NCI-H1048 (cell line): ENCODE data around the gene C3.
"Not testable (repeated sequence)": the region's sequence is repeated elsewhere in the genome, so short reads cannot be mapped to it uniquely, and the experiment has no call there.

ENCODE experiments used
- DNase-seq: peaks from one replicate; lab custom pipeline; 2025; lab: John Stamatoyannopoulos, UW

The C3 gene

GRCh38 chr19:6662702-6663101 lies 57.7 kb downstream of the C3 start:
- DNase-seq = no peak

DNA sequence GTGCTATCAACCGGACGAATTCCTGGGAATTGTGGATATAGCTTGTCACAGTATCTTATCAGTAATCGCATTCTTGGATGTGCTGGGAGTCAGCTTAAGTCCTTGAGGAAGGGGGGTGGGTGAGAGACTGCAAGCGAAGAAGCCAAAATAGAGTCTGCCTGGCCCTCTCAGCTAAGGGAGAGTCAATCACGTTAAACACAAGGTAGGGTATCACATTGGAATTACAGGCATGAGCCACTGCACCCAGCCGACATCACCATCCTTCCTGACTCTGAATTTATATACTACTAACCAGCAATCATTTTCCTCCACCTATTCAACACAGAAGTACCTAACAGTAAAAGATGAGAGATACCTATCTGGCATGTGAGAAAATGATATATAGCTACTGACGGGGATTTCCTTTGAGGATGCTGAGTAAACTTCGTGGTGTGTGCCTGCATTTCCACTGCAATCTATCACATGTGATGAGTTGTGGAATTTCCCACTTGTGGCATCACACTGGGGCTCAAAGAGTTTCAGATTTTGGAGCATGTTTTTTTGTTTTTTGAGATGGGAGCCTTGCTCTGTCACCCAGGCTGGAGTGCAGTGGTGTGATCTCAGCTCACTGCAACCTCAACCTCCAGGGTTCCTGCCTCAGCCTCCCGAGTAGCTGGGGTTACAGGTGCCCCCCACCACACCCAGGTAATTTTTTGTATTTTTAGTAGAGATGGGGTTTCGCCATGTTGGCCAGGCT lies 58.8 kb downstream of the C3 start:
- not testable (repeated sequence) for DNase-seq

DNA sequence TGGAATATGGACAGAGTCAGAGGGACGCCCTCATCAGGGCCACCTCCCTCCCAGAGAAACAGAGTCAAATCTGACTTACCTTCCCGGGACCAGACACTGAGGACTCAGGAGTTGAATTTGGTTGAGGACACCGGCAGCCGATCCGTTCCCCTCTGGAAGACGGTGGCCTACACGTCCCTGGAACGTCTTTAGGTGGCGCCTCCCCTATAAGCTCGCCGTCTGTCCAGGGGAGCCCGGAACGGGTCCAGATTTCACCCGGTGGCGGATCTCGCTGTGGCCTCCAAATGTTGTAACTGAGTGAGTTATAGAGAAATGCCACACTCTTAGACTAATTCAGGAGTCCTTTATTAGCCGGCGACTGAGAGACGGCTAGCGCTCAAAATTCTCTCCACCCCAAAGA lies 59.5 kb downstream of the C3 start:
- DNase-seq = no peak

DNA sequence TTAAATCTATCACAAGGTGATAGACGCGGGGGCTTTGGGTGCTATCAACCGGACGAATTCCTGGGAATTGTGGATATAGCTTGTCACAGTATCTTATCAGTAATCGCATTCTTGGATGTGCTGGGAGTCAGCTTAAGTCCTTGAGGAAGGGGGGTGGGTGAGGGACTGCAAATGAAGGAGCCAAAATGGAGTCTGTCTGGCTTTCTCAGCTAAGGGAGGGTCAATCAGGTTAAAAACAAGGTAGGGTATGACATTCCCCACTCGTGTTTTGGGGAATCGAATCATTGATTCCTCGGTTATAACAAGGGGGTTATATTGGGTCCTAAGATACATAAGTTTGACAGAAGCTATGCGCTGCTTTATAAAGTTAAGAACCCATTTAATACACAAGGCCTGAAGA lies 64.1 kb downstream of the C3 start:
- not testable (repeated sequence) for DNase-seq

- no peak for DNase-seq
Measured at GRCh38 chr19:6654347-6655310, 65.8 kb downstream of the C3 start.

DNA sequence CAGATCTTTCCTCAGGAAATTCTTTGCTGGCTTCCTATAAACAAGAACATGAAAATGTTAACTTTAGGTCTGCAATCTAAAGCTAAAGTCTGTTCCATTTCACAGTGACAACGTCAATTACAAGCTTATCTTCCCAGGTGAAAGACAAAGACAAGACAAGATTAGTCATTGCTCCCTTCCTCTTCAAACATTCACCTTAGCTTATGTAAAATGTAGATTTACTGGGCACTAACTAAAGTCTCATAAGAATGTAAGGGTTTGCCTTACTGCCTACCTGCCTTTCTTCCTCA lies 67.7 kb downstream of the C3 start:
- DNase-seq = no peak

- DNase-seq = no peak
Measured at GRCh38 chr19:6651965-6652804, 68.3 kb downstream of the C3 start.

DNA sequence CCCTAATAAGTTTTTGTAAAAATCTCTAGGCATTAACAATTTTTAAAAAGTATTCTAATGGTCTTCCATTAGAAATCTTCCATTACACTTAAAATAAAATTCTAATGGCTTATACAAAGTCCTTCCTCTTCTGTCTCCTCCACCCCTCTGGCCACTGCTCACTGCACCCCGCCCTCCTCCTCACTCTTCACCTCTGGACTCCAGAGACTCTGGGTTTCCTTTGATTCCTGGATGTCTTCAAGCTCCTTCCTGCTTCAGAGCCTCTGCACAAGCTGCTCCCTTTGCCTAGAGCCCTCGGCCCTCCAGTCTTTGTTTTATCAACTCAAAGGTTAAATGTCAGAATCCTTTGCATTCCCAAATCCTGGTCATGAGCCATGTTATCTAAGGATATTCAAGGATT lies 71.3 kb downstream of the C3 start:
- no peak for DNase-seq

DNA sequence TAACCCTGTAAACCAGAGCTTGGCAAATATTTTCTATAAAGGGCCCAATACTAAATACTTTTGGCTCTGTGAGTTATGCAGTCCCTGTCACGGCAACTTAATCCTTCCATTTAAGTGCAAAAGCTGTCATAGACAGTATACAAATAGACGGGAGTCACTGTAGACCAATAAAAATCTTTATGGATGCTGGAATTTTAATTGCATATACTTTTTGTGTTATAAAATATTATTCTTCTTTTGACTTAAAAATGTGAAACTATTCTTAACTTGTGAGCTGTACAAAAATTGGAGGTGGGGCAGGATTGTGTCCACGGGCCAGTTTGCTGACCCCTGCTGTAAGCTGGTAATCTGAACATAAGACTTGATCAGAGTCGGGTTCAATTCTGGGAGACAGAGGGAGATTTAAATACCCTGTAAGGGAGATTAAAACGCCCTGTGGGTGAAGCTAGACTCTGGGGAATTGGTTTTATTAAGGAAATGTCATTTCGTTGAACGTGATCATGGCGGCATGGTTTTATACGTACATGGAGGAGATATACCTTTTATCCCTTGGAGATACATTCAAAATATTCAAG lies 72.2 kb downstream of the C3 start:
- no peak for DNase-seq

GRCh38 chr19:6644796-6645195 lies 75.7 kb downstream of the C3 start:
- DNase-seq = no peak

GRCh38 chr19:6640333-6640732 lies 80.1 kb downstream of the C3 start:
- not testable (repeated sequence) for DNase-seq

- DNase-seq = no peak
Measured at GRCh38 chr19:6639439-6639838, 81.0 kb downstream of the C3 start.

- DNase-seq = not testable (repeated sequence)
Measured at GRCh38 chr19:6633456-6633813, 87.0 kb downstream of the C3 start.

DNA sequence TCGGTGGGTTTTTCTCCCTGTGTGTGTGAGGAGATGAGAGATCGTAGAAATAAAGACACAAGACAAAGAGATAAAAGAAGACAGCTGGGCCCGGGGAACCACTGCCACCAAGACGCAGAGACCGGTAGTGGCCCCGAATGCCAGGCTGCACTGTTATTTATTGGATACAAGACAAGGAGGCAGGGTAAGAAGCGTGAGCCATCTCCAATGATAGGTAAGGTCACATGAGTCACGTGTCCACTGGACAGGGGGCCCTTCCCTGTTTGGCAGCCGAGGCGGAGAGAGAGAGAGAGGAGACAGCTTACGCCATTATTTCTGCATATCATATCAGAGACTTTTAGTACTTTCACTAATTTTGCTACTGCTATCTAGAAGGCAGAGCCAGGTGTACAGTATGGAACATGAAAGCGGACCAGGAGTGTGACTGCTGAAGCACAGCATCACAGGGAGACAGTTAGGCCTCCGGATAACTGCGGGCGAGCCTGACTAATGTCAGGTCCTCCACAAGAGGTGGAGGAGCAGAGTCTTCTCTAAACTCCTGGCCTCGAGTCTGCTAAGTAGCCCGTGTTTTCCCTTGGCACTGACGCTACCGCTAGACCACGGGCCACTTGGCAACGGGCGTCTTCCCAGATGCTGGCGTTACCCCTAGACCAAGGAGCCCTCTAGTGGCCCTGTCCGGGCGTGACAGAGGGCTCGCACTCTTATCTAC lies 87.5 kb downstream of the C3 start:
- not testable (repeated sequence) for DNase-seq

GRCh38 chr19:6632002-6632621 lies 88.3 kb downstream of the C3 start:
- peak; percentile 11 for DNase-seq
